ENCODE data around the gene CD79B. TPM values are rescaled to one million over a fixed set of nuclear protein-coding genes. Genes with fewer than 3 reads are reported as not detected.

The CD79B gene
- total RNA-seq, 1 experiment from 2014 or later: 0.59 TPM

GRCh38 chr17:63960430-63960829, 28.3 kb upstream of the CD79B start:
- DNase-seq (ENCODE audit: low read depth, low spot score): no peak
- RAD21 ChIA-PET (ENCODE audit: low non-redundant PET in 1 of 2, low total read pairs in 2 of 2, uncharacterized antibody in 2 of 2, unreplicated experiment in 2 of 2): no interaction called here
- Histone ChIP-seq H3K9me2 (ENCODE audit: insufficient read depth) (no peaks in the 10 kb centered on the region), H2AFZ (ENCODE audit: low read depth, low read length, poor library complexity, severe bottlenecking) (no peak overlapping the region), H3K4me3 (replicated peaks in 1 of 2; ENCODE audit: low read depth in 1 of 2, low read length in 2 of 2) (no peak overlapping the region), H3K9me3 (ENCODE audit: control insufficient read depth in 1 of 2, insufficient read depth in 1 of 2, low read depth in 1 of 2, low read length in 2 of 2) (no peaks in the 10 kb centered on the region), H3K36me3 (ENCODE audit: control insufficient read depth in 1 of 2, insufficient read depth in 2 of 2, low read length in 2 of 2) (no peaks in the 10 kb centered on the region), H3K9ac (ENCODE audit: low read length) (no peak overlapping the region), H3K4me1 (ENCODE audit: control insufficient read depth in 1 of 2, insufficient read depth in 2 of 2, low read length in 2 of 2) (peaks cover 4 to 18% of the 10 kb centered on the region in 2 experiments; a peak in 3 of 4 replicates), H3K4me2 (ENCODE audit: low read length) (no peak overlapping the region), H3K27me3 (ENCODE audit: insufficient read depth, low read length) (no peaks in the 10 kb centered on the region), H3K79me2 (ENCODE audit: insufficient read depth, low read length) (no peaks in the 10 kb centered on the region), H4K20me1 (ENCODE audit: insufficient read depth) (no peaks in the 10 kb centered on the region), H3K27ac (ENCODE audit: low read depth, low read length) (no peak overlapping the region)
- ATAC-seq: no peak
- TF ChIP-seq POLR2AphosphoS5 (IDR thresholded peaks at IDR 0.05; ENCODE audit: low read depth, low read length) (no peak), TCF7L2 (IDR thresholded peaks at IDR 0.05; ENCODE audit: borderline replicate concordance, extremely low read depth, insufficient read depth, insufficient read length) (no peak), MAX (IDR thresholded peaks at IDR 0.05) (no peak), RAD21 (IDR thresholded peaks at IDR 0.05; ENCODE audit: low read depth) (no peak), SRF (IDR thresholded peaks at IDR 0.05; ENCODE audit: low read depth) (no peak), JUND (IDR thresholded peaks at IDR 0.05) (no peak), ZNF274 (IDR thresholded peaks at IDR 0.05; ENCODE audit: low read depth, low read length) (no peak)
- POLR2A ChIA-PET: no interaction called here
- CTCF ChIA-PET: interaction anchor here (0.9 to 2.2 kb wide), 5 partner anchors 10 to 58 kb away, joined by 3 to 17 read pairs (median 4); no protein-coding TSS in a partner anchor
- no TSS peak for BruUV-seq (replicated peaks)
- intact Hi-C loops (cut with micrococcal nuclease): no loop called here

DNA sequence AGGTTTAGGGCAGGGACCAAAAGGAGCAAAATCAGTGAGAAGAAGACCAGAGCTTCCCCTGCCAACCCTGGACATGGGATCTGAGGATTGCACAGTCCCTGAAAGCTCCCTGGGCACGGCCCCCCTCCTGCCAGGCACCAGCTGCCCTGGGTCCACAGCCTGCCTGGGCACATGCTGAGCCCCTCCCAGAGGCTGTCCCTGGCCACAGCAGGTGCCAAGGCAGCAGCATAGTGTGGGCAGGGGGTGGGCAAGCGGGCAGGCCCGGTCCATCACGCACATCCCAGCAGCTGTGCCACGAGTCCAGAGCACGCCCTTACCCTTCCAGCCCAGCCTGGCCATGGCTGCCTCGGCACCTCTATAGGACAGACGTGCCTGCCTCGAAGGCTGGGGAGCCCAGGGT, 27.9 kb upstream of the CD79B start:
- peaks cover 4 to 18% of the 10 kb centered on the region in 2 experiments; a peak in 3 of 4 replicates for H3K4me1 ChIP-seq (ENCODE audit: control insufficient read depth in 1 of 2, insufficient read depth in 2 of 2, low read length in 2 of 2)
- H3K9me2 ChIP-seq (ENCODE audit: insufficient read depth): no peaks in the 10 kb centered on the region
- ATAC-seq (no peak), DNase-seq (ENCODE audit: low read depth, low spot score) (no peak)
- no TSS peak for BruUV-seq (replicated peaks)
- H3K27me3 ChIP-seq (ENCODE audit: insufficient read depth, low read length): no peaks in the 10 kb centered on the region
- H3K36me3 ChIP-seq (ENCODE audit: control insufficient read depth in 1 of 2, insufficient read depth in 2 of 2, low read length in 2 of 2): no peaks in the 10 kb centered on the region
- ChIA-PET RAD21 (ENCODE audit: low non-redundant PET in 1 of 2, low total read pairs in 2 of 2, uncharacterized antibody in 2 of 2, unreplicated experiment in 2 of 2) (no interaction called here), CTCF (interaction anchor here (0.9 to 1.6 kb wide), 2 partner anchors 9 to 13 kb away, joined by 4 read pairs; no protein-coding TSS in a partner anchor), POLR2A (no interaction called here)
- no peak overlapping the region for H2AFZ ChIP-seq (ENCODE audit: low read depth, low read length, poor library complexity, severe bottlenecking)
- no peak overlapping the region for H3K9ac ChIP-seq (ENCODE audit: low read length)
- H3K4me2 ChIP-seq (ENCODE audit: low read length): no peak overlapping the region
- intact Hi-C loops (cut with micrococcal nuclease): no loop called here
- H3K79me2 ChIP-seq (ENCODE audit: insufficient read depth, low read length): no peaks in the 10 kb centered on the region
- H4K20me1 ChIP-seq (ENCODE audit: insufficient read depth): no peaks in the 10 kb centered on the region
- no peak overlapping the region for H3K27ac ChIP-seq (ENCODE audit: low read depth, low read length)
- no peak overlapping the region for H3K4me3 ChIP-seq (replicated peaks in 1 of 2; ENCODE audit: low read depth in 1 of 2, low read length in 2 of 2)
- H3K9me3 ChIP-seq (ENCODE audit: control insufficient read depth in 1 of 2, insufficient read depth in 1 of 2, low read depth in 1 of 2, low read length in 2 of 2): no peaks in the 10 kb centered on the region
- TF ChIP-seq TCF7L2 (IDR thresholded peaks at IDR 0.05; ENCODE audit: borderline replicate concordance, extremely low read depth, insufficient read depth, insufficient read length): no peak
- no peak for TF ChIP-seq REST (IDR thresholded peaks at IDR 0.05; ENCODE audit: low read depth)
- TF ChIP-seq CEBPB (IDR thresholded peaks at IDR 0.05; ENCODE audit: low read depth): no peak
- no peak for TF ChIP-seq ZFX (IDR thresholded peaks at IDR 0.05)
- TF ChIP-seq FOSL1 (IDR thresholded peaks at IDR 0.05; ENCODE audit: low read depth): no peak
- no peak for TF ChIP-seq SP1 (IDR thresholded peaks at IDR 0.05; ENCODE audit: low read depth)
- TF ChIP-seq RAD21 (IDR thresholded peaks at IDR 0.05; ENCODE audit: low read depth): no peak
- no peak for TF ChIP-seq EGR1 (IDR thresholded peaks at IDR 0.05; ENCODE audit: low read depth)
- TF ChIP-seq POLR2A (IDR thresholded peaks at IDR 0.05; ENCODE audit: borderline replicate concordance, extremely low read depth, insufficient read depth, insufficient read length): no peak
- TF ChIP-seq ELF1 (IDR thresholded peaks at IDR 0.05; ENCODE audit: borderline replicate concordance, low read depth): no peak
- TF ChIP-seq CTCF (IDR thresholded peaks at IDR 0.05 in 2 of 3, conservative IDR thresholded peaks at IDR 0.05 in 1 of 3; ENCODE audit: borderline replicate concordance in 1 of 3, insufficient read depth in 1 of 3, low read depth in 2 of 3, low read length in 2 of 3): no peak
- TF ChIP-seq POLR2AphosphoS5 (IDR thresholded peaks at IDR 0.05; ENCODE audit: low read depth, low read length): no peak
- no peak for TF ChIP-seq ATF3 (IDR thresholded peaks at IDR 0.05)

All from HCT116 (cell line).